SK-N-SH (cell line): ENCODE measurements around the gene TMEM11. TPM values are rescaled to one million over a fixed set of nuclear protein-coding genes. Genes with fewer than 3 reads are reported as not detected.

Experiments used
- CTCF ChIA-PET: fragments of 300-600, 350-600 bp; formaldehyde crosslinking; extraction: SDS; loops from one replicate; lab custom pipeline; 2021; lab: Yijun Ruan, JAX
- POLR2A ChIA-PET: fragments of 350-600 bp; sonication (Branson Sonifier 250); formaldehyde crosslinking; extraction: SDS; loops from one replicate; lab custom pipeline; 2020; ENCODE audit warnings: antibody characterized with exemption, inconsistent platforms; lab: Yijun Ruan, JAX
- DNase-seq: peaks from one replicate; pipeline ENCODE4 v3.0.0; 2012
- H2AFZ ChIP-seq: fragments of 200-600 bp; sonication (generic); 2 replicates; pipeline ENCODE4 v1.8.1; 2016; ENCODE audit warnings: antibody characterized with exemption, mild to moderate bottlenecking, low read depth
- H3F3A ChIP-seq: fragments of 200-600 bp; sonication (generic); replicated peaks from 2 replicates; pipeline ENCODE3; 2016; ENCODE audit warnings: antibody characterized with exemption, mild to moderate bottlenecking; ENCODE audit not compliant: insufficient read depth
- H3K27ac ChIP-seq, 2 experiments: fragments of 200-500 bp in 1 of 2; fragments of 200-600 bp in 1 of 2; sonication (Bioruptor generic) in 1 of 2; sonication (generic), shearing (Covaris generic) in 1 of 2; 2 replicates each; pipeline versions ENCODE4 v1.5.1 to v1.6.1; 2014 to 2016; ENCODE audit warnings: low read depth in 2 of 2, inconsistent platforms in 1 of 2, low read length in 1 of 2, mild to moderate bottlenecking in 1 of 2, mixed read lengths in 1 of 2
- H3K27me3 ChIP-seq: fragments of 200-600 bp; sonication (generic), shearing (Covaris generic); 2 replicates; pipeline ENCODE4 v1.6.1; 2016; ENCODE audit warnings: mixed run types; ENCODE audit not compliant: insufficient read depth
- H3K36me3 ChIP-seq, 2 experiments: fragments of 200-500 bp in 1 of 2; fragments of 200-600 bp in 1 of 2; sonication (Bioruptor generic) in 1 of 2; sonication (generic) in 1 of 2; replicated peaks in 1 of 2; 2 replicates each; pipeline versions ENCODE3 to v1.5.1; 2014 to 2016; ENCODE audit warnings: low read length in 1 of 2, mild to moderate bottlenecking in 1 of 2; ENCODE audit not compliant: insufficient read depth in 2 of 2, control insufficient read depth in 1 of 2
- H3K4me1 ChIP-seq, 2 experiments: fragments of 200-500 bp in 1 of 2; fragments of 200-600 bp in 1 of 2; sonication (Bioruptor generic) in 1 of 2; sonication (generic), shearing (Covaris generic) in 1 of 2; 2 replicates each; pipeline versions ENCODE4 v1.5.1 to v1.6.1; 2014 to 2016; ENCODE audit warnings: low read depth in 1 of 2, low read length in 1 of 2, mixed run types in 1 of 2; ENCODE audit not compliant: insufficient read depth in 2 of 2, control insufficient read depth in 1 of 2
- H3K4me2 ChIP-seq: fragments of 200-600 bp; sonication (generic), shearing (Covaris generic); 2 replicates; pipeline ENCODE4 v1.6.1; 2017; ENCODE audit warnings: mixed run types
- H3K4me3 ChIP-seq, 2 experiments: fragments of 200-500 bp in 1 of 2; fragments of 200-600 bp in 1 of 2; sonication (Bioruptor generic) in 1 of 2; sonication (generic), shearing (Covaris generic) in 1 of 2; 2 replicates each; pipeline versions ENCODE4 v1.5.1 to v1.8.1; 2014 to 2016; ENCODE audit warnings: low read depth in 2 of 2, inconsistent platforms in 1 of 2, low read length in 1 of 2, mild to moderate bottlenecking in 1 of 2, mixed read lengths in 1 of 2, moderate library complexity in 1 of 2
- H3K79me2 ChIP-seq: fragments of 200-600 bp; sonication (generic); 2 replicates; pipeline ENCODE4 v1.8.1; 2017; ENCODE audit warnings: mild to moderate bottlenecking; ENCODE audit not compliant: insufficient read depth
- H3K9ac ChIP-seq: fragments of 200-600 bp; sonication (generic); 2 replicates; pipeline ENCODE4 v1.6.1; 2017; ENCODE audit warnings: mixed run types
- H3K9me2 ChIP-seq: fragments of 200-600 bp; sonication (generic); 2 replicates; pipeline ENCODE4 v1.6.1; 2017; ENCODE audit warnings: mixed run types
- H3K9me3 ChIP-seq: fragments of 200-600 bp; sonication (generic); 2 replicates; pipeline ENCODE4 v1.6.1; 2017; ENCODE audit warnings: mixed run types, mild to moderate bottlenecking, moderate library complexity
- H4K20me1 ChIP-seq: fragments of 200-600 bp; sonication (generic); 2 replicates; pipeline ENCODE4 v1.6.1; 2017; ENCODE audit warnings: mild to moderate bottlenecking, mixed run types; ENCODE audit not compliant: insufficient read depth
- CHD2 ChIP-seq: fragments of 150-350 bp; IDR thresholded peaks from 2 replicates; pipeline ENCODE4 v1.6.1; 2018; ENCODE audit warnings: low read length; ENCODE audit not compliant: partially characterized antibody
- MAX ChIP-seq: IDR thresholded peaks from 2 replicates; pipeline ENCODE4 v1.4.0; 2012; ENCODE audit warnings: low read depth
- MXI1 ChIP-seq: IDR thresholded peaks from 2 replicates; pipeline ENCODE4 v1.6.1; 2012; ENCODE audit warnings: mild to moderate bottlenecking, low read depth, low read length, improper control_type of control experiment
- NFIC ChIP-seq: IDR thresholded peaks from 2 replicates; pipeline ENCODE4 v1.4.0; 2012; ENCODE audit warnings: borderline replicate concordance
- NRF1 ChIP-seq: IDR thresholded peaks from 2 replicates; pipeline ENCODE4 v1.6.1; 2012; ENCODE audit warnings: low read depth, mild to moderate bottlenecking, low read length
- POLR2AphosphoS5 ChIP-seq: IDR thresholded peaks from 2 replicates; pipeline ENCODE4 v1.6.1; 2012; ENCODE audit warnings: low read depth, low read length
- RCOR1 ChIP-seq: fragments of 150-350 bp; IDR thresholded peaks from 2 replicates; pipeline ENCODE4 v1.6.1; 2017; ENCODE audit warnings: antibody characterized with exemption, low read length
- RFX5 ChIP-seq: IDR thresholded peaks from 2 replicates; pipeline ENCODE4 v1.6.1; 2012; ENCODE audit warnings: mild to moderate bottlenecking, improper control_type of control experiment, low read length
- RXRA ChIP-seq: IDR thresholded peaks from 2 replicates; pipeline ENCODE4 v1.4.0; 2012; ENCODE audit warnings: low read depth, mild to moderate bottlenecking, borderline replicate concordance
- SIN3A ChIP-seq: IDR thresholded peaks from 2 replicates; pipeline ENCODE4 v1.6.1; 2012; ENCODE audit warnings: low read depth, mild to moderate bottlenecking, low read length, moderate library complexity, borderline replicate concordance
- SMC3 ChIP-seq: IDR thresholded peaks from 2 replicates; pipeline ENCODE4 v1.6.1; 2012; ENCODE audit warnings: low read depth, low read length, improper control_type of control experiment
- TAF1 ChIP-seq: IDR thresholded peaks from 2 replicates; pipeline ENCODE4 v1.6.1; 2012; ENCODE audit warnings: low read depth, mild to moderate bottlenecking, low read length, moderate library complexity, borderline replicate concordance
- USF1 ChIP-seq: IDR thresholded peaks from 2 replicates; pipeline ENCODE4 v1.4.0; 2012; ENCODE audit warnings: low read depth, borderline replicate concordance
- ZBTB33 ChIP-seq: IDR thresholded peaks from 2 replicates; pipeline ENCODE4 v1.4.0; 2012; ENCODE audit warnings: low read depth, borderline replicate concordance
- WGBS: methylation state at CpG from one replicate; pipeline ENCODE4 v1.1.6; 2017; ENCODE audit warnings: low lambda C conversion rate; 5-methylcytosine and 5-hydroxymethylcytosine counted together
- polyA plus RNA-seq, 3 experiments: library from polyadenylated mRNA; depleted of rRNA; stranded (reverse); fragments of >200 nt; gene quantifications; 2 replicates each; pipeline ENCODE4 v1.2.3, GENCODE V29; 2012
- TF ChIP-seq, protein P1 (sequence below): IDR thresholded peaks from 2 replicates; pipeline ENCODE4; 2012
- TF ChIP-seq, protein P2 (sequence below): fragments of 150-350 bp; IDR thresholded peaks from 2 replicates; pipeline ENCODE4 v1.6.1; 2016; ENCODE audit warnings: mild to moderate bottlenecking, low read depth, low read length

Gene TMEM11
- polyA plus RNA-seq, 1 of the 3 experiments (the other 2 are of a cell fraction): 52.3 TPM

DNA sequence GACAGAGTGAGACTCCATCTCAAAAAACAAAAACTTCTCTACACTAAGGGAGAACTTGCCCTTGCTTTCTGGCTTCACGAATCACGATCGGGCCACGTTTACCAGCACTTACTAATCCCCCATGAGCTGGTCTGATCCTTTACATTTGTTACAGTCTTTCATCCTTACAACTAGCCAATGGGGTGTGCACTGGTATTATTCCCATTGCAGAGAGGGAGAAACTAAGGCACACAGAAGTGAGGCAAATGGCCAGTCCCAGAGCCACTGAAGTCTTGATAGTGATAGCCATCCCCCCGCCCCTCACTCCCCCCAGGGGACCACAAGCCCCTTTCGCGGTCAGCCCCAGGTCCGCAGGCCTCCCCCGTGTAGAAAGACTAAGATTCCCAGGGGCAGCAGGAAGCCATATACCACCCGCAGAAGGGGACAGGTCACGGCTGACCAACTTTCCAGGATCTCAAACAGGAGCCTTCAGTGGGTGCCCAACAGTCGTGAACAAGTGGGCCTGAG is 38.4 kb upstream of the TMEM11 start:
- CTCF ChIA-PET: interaction anchor here (1.1 to 1.4 kb wide), 5 partner anchors 13 to 261 kb away, joined by 3 to 5 read pairs (median 3); no protein-coding TSS in a partner anchor
- Histone ChIP-seq H3K27ac (no peak overlapping the region), H4K20me1 (no peaks in the 10 kb centered on the region), H3K4me1 (peaks cover 0 to 8% of the 10 kb centered on the region in 2 experiments; a peak in 1 of 4 replicates), H3K9me3 (no peaks in the 10 kb centered on the region), H2AFZ (0 out of 2 replicates have a peak overlapping the region, but pooled peaks have one; percentile 25), H3K36me3 (no peaks in the 10 kb centered on the region), H3K9me2 (no peaks in the 10 kb centered on the region), H3F3A (no peaks in the 10 kb centered on the region), H3K27me3 (no peaks in the 10 kb centered on the region), H3K79me2 (no peaks in the 10 kb centered on the region), H3K4me3 (peak overlapping the region; percentile 60 to 65)
- whole genome bisulfite sequencing: 42% methylated on average over 12 of the region's 12 CpGs
- POLR2A ChIA-PET: interaction anchor here (0.7 kb wide), 1 partner anchor 125 kb away, joined by 3 read pairs; no protein-coding TSS in a partner anchor
- no peak for TF ChIP-seq NFIC
- TF ChIP-seq SIN3A: no peak
- no peak for TF ChIP-seq POLR2AphosphoS5
- no peak for TF ChIP-seq ZBTB33
- TF ChIP-seq, protein P1, sequence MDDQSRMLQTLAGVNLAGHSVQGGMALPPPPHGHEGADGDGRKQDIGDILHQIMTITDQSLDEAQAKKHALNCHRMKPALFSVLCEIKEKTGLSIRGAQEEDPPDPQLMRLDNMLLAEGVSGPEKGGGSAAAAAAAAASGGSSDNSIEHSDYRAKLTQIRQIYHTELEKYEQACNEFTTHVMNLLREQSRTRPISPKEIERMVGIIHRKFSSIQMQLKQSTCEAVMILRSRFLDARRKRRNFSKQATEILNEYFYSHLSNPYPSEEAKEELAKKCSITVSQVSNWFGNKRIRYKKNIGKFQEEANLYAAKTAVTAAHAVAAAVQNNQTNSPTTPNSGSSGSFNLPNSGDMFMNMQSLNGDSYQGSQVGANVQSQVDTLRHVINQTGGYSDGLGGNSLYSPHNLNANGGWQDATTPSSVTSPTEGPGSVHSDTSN: no peak
- no peak for TF ChIP-seq MAX
- TF ChIP-seq, all 33 proteins: peak for 0
- no peak for DNase-seq
- Histone ChIP-seq H3K4me2 (peak overlapping the region; percentile 88), H3K9ac (peak overlapping the region; percentile 42; the same call in 1 of the 2 replicates)

DNA sequence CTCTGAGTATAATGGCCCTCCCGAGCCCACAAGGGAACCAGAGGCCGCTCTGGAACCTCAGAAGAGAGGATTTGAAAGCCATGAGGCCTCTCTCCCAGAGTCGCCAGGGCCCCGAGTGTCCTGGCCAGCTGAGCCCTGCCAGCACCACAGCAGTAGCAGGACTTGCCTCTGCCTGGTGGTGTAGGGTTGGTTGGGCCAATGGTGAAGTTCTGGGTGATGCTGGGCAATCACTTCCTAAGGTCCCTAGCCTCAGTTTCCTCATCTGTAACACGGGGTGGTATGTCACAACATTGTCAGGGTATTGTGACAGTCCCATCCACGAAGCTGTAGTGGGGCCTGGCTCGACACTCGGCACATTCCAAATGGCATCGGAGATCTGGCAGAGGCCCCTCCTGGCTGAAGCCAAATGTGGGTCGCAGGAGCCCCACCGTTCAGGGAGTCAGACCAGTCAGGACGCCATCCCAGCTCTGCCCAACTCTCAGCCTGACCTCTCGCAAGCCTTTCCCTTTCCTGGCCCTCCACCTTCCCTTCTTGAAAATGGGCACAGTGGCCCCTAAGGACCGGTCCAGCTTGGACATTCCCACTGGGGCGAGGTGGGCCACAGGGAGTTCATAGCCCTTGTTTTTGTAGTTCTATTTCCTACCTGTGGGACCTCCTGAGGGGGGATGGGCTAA is 37.5 kb upstream of the TMEM11 start:
- Histone ChIP-seq H4K20me1 (no peaks in the 10 kb centered on the region), H3K9ac (no peak overlapping the region), H3F3A (no peaks in the 10 kb centered on the region), H3K9me3 (no peaks in the 10 kb centered on the region), H3K27ac (no peak overlapping the region), H3K9me2 (no peaks in the 10 kb centered on the region), H3K4me2 (peak overlapping the region; percentile 88; the same call in 1 of the 2 replicates), H3K4me1 (peaks cover 0 to 8% of the 10 kb centered on the region in 2 experiments; a peak in 1 of 4 replicates), H2AFZ (no peak overlapping the region), H3K79me2 (no peaks in the 10 kb centered on the region), H3K4me3 (no peak overlapping the region), H3K36me3 (no peaks in the 10 kb centered on the region), H3K27me3 (no peaks in the 10 kb centered on the region)
- CTCF ChIA-PET: interaction anchor here (1.3 kb wide), 1 partner anchor 12 kb away, joined by 4 read pairs; no protein-coding TSS in a partner anchor
- 89% methylated on average over 10 of the region's 15 CpGs for WGBS
- DNase-seq: no peak
- POLR2A ChIA-PET: interaction anchor here (1.1 kb wide), 1 partner anchor 12 kb away, joined by 3 read pairs; no protein-coding TSS in a partner anchor
- TF ChIP-seq RFX5 (no peak), SMC3 (no peak), USF1 (no peak), POLR2AphosphoS5 (no peak), NRF1 (no peak), TAF1 (no peak), CHD2 (no peak), RCOR1 (no peak), MXI1 (no peak), ZBTB33 (no peak), RXRA (no peak)
- TF ChIP-seq, protein P2, sequence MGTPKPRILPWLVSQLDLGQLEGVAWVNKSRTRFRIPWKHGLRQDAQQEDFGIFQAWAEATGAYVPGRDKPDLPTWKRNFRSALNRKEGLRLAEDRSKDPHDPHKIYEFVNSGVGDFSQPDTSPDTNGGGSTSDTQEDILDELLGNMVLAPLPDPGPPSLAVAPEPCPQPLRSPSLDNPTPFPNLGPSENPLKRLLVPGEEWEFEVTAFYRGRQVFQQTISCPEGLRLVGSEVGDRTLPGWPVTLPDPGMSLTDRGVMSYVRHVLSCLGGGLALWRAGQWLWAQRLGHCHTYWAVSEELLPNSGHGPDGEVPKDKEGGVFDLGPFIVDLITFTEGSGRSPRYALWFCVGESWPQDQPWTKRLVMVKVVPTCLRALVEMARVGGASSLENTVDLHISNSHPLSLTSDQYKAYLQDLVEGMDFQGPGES: no peak
